HG02885 (cell line): ENCODE results near the gene OSBPL7.

Source experiments
- ATAC-seq: cut with Tn5 transposase; IDR thresholded peaks from one replicate; pipeline ENCODE4 v1.9.1; 2021; ENCODE audit warnings: mild to moderate bottlenecking; ENCODE audit not compliant: unreplicated experiment, poor library complexity

OSBPL7 gene

DNA sequence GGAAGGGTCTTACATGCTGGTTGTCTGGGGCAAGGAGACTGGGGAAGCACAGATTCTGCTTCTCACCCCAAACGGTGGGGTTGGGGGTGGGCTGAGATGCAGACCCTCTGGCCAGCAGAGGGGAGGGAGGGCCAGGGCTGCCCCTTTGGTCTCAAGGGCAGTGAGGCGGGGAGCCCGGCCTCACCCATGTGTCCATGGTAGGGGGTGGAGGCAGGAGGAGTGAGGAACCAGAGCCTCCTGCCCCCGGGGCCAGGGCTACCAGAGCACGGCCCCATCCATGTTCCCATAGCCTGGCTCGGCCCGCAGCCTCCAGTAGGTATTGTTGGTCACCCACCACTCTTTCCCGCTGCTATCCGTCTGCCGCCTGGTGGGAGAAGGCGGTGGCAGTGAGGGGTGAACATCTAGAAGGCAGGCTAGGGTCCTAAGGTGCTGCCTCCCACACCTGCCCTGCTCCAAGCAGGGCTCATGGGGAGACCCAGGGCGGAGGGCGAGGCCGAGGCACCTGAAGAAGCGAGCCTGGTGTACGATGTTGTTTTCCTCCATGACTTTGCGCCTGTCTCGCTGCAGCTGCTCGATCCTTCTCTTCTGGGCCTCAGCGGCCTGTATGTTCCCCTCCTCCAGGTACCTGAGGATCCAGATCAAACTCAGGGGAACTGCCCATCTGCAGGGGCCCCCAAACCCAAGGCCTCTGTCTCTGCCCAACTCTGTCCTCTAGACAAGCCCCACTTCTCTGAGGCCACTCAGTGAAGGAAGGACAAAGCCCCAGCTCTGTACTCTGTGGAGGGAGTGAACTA is 13.4 kb downstream of the OSBPL7 start:
- ATAC-seq, result no peak

DNA sequence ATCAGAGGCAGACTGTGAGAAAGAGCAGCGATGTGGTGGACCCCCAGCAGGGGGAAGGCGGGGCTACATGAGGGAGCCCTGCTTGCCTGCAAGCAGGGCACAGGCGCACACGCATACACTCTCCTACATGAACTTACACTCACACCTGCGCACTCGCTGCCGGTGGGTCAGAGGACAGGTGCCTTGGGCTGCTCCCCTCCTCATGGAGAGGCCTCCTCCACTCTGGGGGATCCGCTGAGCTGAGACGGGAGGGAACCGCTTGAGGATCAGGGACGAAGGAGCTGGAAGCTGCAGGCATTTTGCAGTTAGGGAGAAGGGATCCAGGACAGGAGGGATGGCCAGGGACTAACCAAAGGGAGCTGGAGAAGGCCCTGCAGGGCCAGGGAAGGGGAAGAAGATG is 14.2 kb downstream of the OSBPL7 start:
- no peak for ATAC-seq

DNA sequence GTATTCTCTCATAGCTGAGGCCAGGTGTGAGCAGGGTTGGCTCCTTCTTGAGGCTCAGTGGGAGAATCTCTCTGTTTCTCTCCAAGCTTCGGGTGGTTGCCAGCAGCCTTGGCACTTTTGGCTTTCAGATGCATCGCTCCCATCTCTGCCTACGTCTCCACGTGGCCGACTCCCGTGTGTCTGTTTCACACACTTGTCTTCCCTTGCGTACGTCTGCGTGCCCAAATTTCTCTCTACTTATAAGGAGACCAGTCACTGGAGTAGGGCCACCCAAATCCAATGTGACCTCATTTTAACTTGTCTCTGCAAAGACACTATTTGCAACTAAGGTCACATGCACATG is 14.7 kb downstream of the OSBPL7 start:
- no peak for ATAC-seq

DNA sequence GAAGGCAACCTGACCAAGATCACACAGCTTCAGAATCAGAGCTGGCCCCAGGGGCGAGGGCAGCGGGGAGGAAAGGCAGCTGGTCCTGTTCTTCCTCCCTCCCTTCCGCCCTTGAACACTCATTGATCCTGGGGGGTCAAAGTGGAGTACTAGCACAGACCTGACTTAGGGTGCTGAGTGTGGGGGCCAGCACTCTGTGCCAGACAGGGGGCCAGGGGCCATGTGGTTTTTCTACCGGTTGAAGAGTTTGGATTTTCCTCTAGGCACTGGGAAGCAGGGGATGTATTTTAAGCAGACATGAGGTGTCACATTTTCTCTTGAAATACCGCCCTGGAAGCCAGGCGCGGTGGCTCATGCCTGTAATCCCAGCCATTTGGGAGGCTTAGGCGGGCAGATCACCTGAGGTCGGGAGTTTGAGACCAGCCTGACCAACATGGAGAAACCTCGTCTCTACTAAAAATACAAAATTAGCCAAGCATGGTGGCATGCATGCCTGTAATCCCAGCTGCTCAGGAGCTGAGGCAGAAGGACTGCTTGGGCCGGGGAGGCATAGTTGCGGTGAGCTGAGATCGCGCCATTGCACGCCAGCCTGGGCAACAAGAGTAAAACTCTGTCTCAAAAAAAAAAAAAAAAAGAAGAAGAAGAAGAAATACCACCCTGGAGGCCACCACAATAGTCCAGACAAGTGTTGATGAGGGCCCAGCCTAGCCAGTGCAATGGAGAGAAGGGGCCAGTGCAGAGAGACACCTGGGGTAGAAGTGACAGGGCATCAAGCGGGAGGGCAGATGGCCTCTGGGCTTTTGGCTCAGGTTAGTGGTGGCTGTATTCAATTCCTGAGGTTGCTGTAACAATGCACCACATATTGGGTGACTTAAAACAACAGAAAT is 15.3 kb downstream of the OSBPL7 start:
- ATAC-seq, result no peak

DNA sequence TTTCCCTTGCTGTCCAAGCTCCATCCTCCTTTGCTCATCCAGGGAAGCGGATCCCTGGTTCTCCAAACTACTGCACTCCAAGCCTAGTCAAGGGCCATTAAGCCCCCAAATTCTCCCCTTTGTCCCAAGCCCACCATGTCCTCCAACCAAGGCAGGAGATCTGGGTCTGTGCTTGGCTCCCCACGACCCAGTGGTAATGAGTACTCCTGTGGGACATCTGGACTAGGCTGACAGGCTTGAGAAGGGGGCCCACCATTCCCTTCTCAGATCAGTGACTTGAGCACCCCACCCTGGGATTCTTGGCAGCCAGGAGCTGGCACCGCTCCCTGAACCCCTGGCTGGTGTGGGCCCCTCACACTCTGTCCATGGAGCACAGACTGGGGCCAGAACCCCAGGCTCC is 17.1 kb downstream of the OSBPL7 start:
- ATAC-seq, result no peak

DNA sequence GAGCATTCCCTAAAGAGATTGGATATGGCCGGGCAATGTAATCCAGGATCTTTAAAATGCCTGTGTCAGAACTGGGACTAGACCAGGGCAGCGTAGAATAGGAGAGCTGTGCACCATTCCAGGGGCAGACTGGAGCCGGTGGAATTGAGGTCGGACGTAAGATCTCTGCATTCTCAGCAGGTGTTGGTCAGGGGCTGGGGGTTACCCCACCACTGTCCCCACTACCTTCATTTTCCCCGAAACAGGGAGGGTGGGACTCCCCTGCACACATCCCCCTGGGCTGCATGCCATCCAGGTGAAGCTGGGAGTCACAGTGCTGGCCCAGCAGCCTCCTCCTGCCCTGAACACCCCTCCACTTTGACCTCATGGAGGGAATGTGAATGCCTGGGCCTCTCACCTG is 17.8 kb downstream of the OSBPL7 start:
- no peak for ATAC-seq

DNA sequence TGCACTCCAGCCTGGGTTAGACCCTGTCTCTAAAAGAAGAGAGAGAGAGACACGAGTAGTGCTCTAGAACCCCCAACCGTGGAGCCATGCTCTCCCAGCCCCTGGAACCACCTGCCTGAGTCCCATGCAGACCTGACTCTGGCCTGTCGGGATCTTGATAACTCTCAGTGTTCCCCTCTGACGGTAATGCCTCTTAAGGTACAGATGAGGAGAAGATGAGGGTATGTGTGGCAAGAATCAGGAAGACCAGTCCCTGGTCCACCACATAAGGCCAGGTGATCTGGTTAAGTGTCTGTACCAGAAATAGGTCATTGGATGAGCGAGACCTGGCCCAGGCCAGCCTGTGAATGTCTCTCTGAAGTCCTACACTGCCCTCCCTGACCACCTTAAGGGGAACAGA is 18.4 kb downstream of the OSBPL7 start:
- ATAC-seq, result no peak

DNA sequence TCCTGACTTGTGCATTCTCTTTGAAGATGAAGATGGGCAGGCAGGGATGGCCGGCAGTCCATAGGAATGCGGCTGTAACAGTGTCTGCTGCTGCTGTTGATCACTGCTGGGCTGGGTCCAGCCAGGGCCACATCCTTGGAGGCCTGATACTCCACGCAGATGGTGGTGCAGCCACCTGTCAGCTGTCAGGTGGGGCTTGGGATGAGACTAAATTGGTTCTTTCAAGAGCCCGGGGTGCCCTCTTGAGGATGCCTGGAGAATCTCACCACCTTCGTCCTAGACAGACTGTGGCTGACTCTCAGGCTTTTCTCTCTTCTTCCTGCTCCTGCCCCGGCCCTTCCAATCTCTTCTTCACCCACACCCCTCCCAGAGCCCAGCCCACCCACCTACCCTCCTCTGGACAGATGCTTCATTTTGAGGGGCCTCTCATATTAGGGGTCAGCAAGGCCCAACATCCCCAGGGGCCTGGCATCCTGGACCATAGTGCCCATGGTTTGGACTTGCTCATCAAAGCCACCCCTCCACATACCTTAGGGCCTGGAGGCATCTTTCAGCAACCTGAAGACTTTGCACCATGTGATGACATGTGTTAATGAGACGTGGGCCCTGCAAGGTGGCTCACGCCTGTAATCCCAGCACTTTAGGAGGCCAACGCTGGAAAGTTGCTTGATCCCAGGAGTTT is 19.1 kb downstream of the OSBPL7 start:
- ATAC-seq, result no peak

DNA sequence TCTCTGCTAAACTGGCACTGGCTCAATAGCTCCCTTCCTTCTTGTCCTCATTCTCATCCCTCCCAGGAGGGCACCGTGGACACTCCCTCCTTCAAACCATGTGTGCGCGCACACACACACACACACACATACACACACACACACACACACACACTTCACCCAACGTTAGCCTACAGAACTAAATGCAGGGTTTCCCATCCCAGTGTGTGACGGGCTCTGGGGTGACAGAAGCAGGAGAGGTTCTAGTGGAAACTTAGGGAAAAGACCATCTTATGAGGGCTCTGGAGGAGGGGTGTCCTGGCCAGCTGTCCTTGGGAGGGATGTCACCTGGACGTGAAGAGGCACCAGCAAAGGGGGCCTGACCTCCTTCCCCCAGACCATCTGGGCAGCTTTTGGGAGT is 19.7 kb downstream of the OSBPL7 start:
- no peak for ATAC-seq

DNA sequence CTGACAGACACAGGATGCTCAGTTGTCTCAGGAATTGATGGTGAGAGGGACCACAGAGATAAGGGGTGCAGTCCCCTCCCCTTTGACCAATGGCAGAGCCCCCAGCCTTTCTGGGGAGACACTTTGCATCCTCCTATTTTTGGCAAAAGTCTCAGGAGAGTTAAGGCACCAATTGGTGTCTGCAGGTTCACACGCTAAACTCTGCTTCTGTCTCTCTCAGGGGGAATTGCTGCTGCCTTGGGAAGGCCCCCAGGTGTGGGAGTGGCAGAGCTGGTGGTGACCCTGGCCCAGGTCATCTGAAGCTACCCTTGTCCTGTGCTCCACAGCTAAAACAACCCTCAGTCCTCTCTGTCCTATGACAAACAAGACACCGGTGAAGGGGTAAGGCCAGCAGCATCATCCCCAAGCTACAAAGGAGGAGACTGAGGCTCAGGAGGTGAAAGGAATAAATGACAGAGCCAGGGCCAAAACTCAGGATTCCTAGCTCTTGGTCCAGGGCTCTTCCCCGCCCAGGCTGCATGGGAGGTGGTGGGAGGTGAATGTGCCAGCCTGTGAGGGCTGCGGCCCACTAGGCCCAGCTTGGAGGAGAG is 20.3 kb downstream of the OSBPL7 start:
- no peak for ATAC-seq

DNA sequence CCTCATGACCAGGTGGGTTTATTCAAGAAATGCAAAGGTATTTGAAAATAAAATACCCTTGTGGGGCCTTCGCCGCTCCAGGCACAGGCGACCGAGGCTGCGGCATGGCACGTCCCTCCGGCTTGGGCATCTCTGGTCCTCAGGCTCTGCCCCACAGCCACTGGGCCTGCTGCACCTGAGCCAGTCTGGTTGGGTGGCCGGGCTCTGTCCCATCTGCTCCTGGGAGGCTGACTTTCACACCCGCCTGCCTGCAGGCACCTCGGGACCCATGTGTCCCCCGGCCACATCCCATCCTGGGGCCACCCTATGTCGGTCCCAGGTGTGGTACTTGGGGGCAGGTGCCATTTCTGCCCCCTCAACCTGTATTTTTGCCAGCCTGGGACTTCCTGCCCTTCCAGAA is 20.9 kb downstream of the OSBPL7 start:
- ATAC-seq, result no peak

DNA sequence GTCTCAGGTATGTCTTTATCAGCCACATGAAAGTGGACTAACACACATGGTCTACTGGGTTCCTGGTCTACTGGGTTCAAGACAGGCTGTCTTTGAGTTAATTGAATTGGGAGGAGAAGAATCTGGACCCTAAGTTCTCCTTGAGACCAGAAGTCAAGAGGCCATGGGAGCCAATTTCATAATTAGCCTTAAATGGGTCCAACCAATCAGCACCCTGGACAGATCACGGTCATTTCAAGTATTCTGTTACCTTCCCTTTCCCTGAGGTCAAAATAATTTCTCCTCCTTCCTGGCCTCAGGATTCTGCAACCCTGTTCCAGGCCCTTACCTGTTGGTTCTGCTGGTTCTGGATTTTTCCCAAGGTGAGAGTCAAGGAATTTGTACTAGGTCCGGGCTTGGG is 23.8 kb downstream of the OSBPL7 start:
- ATAC-seq, result no peak

DNA sequence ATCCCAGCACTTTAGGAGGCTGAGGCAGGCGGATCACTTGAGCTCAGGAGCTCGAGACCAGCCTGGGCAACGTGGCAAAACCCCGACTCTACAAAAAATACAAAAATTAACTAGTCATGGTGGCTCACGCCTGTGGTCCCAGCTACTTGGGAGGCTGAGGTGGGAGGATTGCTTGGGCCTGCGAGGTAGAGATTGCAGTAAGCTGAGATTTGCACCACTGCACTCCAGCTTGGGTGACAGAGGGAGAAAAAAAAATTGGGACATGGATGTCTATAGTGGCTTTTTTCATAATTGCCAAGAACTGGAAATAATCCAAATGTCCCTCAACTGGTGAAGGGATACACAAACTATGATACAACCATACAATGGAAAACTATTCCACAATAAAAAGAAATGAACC is 28.6 kb downstream of the OSBPL7 start:
- no peak for ATAC-seq

DNA sequence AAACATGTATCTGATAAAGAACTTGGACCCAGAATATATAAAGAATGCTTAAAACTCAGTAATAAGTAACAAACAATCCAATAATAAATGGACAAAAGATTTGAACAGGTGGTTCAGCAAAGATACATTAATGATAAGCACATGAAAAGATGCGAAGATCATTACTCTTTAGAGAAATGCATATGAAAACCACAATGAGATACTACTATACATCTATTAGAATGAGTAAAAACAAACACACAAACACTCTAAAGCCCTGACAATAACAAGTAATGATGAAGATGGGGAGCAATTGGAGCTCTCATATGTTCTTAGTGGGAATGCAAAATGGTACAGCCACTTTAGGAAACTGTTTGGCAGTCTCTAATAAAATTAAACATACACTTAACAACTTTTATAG is 29.1 kb downstream of the OSBPL7 start:
- ATAC-seq, result no peak

DNA sequence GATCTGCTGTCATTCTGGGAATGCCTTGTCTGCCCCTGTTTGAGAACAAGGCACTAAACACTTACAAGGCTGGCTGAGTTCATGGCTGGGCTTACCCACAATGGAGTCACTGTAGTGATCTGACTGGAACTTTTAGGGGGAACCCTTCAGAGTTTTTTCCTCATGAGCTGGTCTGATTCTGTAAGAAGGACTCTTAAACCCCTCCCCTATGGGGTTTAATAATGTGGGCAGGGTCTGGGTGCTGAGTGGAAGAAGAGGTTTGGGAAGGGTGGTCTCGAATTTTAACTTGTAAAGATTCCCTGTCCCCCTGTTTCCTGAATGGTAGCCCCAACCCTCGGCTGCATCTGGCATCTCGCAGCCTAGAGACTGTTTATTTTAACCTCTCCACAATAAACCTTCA is 30.6 kb downstream of the OSBPL7 start:
- no peak for ATAC-seq

DNA sequence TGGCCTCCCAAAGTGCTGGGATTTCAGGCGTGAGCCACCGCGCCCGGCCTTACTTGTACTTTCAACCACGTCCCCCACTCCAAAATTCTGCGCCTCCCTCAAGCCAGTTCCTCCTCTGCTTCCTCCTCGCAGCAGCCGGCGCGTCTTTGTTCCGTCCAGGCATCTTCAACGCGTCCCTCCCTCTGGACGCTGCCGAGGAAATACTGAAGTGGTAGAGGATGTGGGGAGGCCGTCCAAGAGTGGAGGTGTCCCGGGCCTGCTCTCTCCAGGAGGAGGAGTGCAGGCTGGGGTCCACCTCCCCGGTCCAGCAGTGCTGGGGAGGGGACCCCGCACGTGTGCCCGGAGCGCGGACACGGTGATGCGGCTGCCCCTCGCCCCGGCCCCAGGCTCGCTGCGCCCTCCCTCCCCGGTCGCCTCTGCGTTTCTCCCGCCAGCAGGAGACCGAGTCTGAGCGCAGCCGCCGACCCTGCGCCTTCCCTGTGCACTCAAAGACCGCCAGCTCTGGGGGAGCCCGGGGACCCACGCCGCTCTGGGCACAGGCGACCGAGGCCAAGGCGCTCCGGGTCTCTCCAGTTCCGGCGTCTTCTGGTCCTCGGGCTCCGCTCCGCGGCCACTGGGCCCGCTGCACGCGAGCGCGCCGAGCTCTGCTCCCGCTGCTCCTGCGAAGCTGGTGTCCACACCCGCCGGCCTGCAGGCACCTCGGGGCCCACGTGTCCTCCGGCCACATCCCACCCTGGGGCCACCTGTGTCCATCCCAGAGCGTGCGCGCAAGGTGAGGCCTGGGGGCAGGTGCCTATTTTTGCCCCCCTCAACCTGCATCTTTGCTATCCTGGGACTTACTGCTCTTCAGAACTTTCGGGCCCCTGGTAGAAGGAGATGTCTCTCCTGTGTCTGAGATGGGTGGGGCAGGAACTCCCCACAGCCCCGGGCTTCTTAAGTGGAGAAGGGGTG is 31.7 kb downstream of the OSBPL7 start:
- no peak for ATAC-seq

DNA sequence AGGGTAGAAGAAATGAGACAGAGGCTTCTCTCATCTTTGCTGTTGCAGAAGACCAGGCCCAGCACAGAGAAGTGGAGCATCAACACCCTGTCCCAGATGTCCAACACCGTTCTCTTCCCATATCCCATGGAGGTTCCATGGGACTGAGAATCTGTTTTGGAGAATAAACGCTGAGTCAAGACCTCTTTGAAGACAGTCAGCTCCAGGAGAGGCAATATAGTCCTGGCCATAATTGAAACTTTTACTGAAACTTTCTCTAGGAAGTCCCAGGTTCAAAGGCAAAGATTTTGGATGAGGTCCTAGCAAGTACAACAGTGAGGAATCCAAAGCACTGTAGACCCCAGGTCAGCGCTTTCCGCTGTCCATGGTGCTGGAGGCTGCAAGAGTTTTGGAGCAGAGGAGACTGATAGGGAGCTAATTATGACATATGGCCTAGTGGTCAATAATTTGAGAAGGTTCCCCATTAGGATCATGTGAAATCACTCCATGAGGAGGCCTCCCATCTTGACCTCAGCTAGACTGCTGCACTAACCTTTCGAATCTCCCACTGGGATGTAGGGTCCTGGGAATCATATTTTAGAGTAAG is 36.0 kb downstream of the OSBPL7 start:
- no peak for ATAC-seq

DNA sequence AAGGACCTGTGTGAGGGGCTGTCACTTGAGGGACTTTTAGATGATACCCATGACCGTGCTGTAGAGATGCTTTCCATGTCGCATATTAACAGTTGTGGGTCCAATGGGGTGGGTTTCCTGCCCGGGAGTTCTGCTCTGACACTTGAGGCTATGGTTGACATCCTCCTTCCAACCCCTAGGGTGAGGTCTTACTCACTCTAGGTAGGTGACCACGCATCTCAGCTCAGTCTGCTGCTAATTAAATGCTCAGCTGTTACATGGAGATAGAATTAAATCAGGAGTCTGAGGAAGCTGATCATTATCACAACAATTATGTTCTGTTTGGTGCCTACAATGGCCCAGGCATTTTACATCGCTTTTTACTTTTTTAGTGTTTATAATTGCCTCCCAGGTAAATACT is 40.2 kb downstream of the OSBPL7 start:
- ATAC-seq, result no peak

DNA sequence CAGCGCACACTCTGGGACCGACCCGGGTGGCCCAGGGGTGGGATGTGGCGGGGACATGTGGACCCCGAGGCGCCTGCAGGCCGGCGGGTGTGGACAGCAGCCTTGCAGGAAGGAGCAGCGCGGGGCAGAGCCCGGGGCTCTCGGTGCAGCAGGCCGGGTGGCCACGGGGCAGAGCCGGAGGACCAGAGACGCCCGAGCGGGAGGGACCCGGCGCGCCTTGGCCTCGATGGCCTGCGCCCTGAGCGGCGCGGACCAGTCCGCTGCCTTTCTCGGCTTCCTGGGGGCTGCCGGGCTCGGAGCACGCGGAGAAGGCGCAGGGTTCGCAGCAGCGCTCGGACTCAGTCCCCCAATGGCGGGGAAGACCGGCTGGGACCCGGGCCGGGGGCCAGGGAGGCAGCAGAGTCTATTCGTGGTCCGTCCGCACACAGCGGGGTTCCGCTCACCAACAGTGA is 43.4 kb downstream of the OSBPL7 start:
- ATAC-seq, result no peak
